Measurements from ENCODE around the gene ADCY10.
A peak's percentile ranks its signal among the peaks of the same experiment; 100 is the strongest.

The ADCY10 gene

DNA sequence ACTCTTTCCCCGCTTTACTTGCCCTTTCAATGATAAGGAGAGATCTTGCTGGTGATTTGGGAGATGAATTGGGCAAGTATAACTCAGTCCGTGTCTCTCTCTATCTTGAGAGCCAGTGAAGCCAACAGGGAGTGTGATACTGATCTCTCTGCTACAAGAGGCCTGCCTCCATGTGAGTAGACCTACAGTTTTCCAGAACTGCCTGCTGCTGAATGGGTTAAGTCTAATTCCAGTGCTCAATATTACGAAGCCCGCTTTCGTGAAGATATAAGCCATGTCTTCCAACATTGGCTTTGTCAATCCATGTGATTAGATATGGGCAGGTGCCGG is 92.6 kb downstream of the ADCY10 start:
- peaks cover 14% of the 10 kb centered on the region for H3K4me1 ChIP-seq (ENCODE audit: low read depth, poor library complexity, severe bottlenecking)
- no peaks in the 10 kb centered on the region for H3K36me3 ChIP-seq (ENCODE audit: insufficient read depth)
- no peak overlapping the region for H3K4me2 ChIP-seq
- no peaks in the 10 kb centered on the region for H4K20me1 ChIP-seq (ENCODE audit: insufficient read depth)
- no peaks in the 10 kb centered on the region for H3K79me2 ChIP-seq (ENCODE audit: insufficient read depth, low read depth)
- H3K4me3 ChIP-seq (IDR thresholded peaks at IDR 0.05; ENCODE audit: insufficient read depth, low read depth, low read length), result no peak overlapping the region
- TF ChIP-seq, protein P1, sequence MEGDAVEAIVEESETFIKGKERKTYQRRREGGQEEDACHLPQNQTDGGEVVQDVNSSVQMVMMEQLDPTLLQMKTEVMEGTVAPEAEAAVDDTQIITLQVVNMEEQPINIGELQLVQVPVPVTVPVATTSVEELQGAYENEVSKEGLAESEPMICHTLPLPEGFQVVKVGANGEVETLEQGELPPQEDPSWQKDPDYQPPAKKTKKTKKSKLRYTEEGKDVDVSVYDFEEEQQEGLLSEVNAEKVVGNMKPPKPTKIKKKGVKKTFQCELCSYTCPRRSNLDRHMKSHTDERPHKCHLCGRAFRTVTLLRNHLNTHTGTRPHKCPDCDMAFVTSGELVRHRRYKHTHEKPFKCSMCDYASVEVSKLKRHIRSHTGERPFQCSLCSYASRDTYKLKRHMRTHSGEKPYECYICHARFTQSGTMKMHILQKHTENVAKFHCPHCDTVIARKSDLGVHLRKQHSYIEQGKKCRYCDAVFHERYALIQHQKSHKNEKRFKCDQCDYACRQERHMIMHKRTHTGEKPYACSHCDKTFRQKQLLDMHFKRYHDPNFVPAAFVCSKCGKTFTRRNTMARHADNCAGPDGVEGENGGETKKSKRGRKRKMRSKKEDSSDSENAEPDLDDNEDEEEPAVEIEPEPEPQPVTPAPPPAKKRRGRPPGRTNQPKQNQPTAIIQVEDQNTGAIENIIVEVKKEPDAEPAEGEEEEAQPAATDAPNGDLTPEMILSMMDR (conservative IDR thresholded peaks at IDR 0.05; ENCODE audit: low read depth, low read length), result no peak
- H3K27me3 ChIP-seq (ENCODE audit: insufficient read depth, low read depth), result no peaks in the 10 kb centered on the region
- H3K9ac ChIP-seq, result no peak overlapping the region
- no peak overlapping the region for H3K27ac ChIP-seq
- H2AFZ ChIP-seq (ENCODE audit: low read depth), result no peak overlapping the region

GRCh38 chr1:167820684-167821355 is 93.1 kb downstream of the ADCY10 start:
- Histone ChIP-seq H3K27me3 (ENCODE audit: insufficient read depth, low read depth) (no peaks in the 10 kb centered on the region), H3K79me2 (ENCODE audit: insufficient read depth, low read depth) (no peaks in the 10 kb centered on the region), H3K4me3 (IDR thresholded peaks at IDR 0.05; ENCODE audit: insufficient read depth, low read depth, low read length) (no peak overlapping the region), H3K4me1 (ENCODE audit: low read depth, poor library complexity, severe bottlenecking) (peaks cover 9% of the 10 kb centered on the region), H2AFZ (ENCODE audit: low read depth) (0 out of 2 replicates have a peak overlapping the region, but pooled peaks have one; percentile 78), H3K27ac (no peak overlapping the region), H3K4me2 (no peak overlapping the region), H3K9ac (no peak overlapping the region), H3K36me3 (ENCODE audit: insufficient read depth) (no peaks in the 10 kb centered on the region), H4K20me1 (ENCODE audit: insufficient read depth) (no peaks in the 10 kb centered on the region)
- TF ChIP-seq, protein P1 (conservative IDR thresholded peaks at IDR 0.05; ENCODE audit: low read depth, low read length), result no peak

DNA sequence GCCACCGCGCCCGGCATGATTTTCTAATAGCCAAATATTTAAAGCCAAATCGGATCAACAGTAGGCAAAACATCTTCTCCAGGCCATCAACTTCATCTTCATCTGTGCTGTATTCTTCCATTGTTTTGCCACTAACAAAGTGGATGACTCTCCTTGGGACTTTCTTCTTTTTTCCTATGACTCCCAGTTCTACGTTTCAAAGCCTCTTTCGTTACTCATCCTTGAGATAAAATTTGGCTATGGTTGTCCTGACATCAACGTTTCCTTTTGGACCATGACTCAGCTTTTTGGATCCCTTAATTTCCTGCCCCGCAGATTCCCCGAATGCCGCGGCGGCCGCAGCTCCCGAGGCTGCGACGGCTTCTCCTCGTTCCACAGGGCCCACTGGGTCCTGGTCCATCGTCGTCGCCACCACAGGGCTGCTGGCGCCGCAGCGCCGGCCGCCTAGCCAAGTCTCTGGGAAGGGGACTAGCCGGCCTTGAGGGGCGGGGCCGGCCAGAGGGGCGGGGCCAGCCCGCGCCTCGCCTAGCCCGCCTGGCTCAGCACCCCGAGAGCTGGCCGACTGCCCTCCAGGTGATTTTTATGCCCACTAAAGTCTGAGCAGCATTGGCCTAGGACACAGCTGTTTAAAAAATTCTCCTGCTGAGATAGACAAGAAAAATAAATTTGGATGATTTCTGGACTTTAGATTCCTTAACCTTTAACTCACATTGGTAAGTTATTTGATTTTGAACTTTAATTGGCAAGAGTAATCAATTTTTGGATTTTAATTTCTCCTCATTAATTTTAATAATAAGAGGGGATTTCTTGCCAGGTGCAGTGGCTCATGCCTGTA is 93.9 kb downstream of the ADCY10 start:
- Histone ChIP-seq H3K9ac (peak overlapping the region; percentile 71), H3K79me2 (ENCODE audit: insufficient read depth, low read depth) (no peaks in the 10 kb centered on the region), H3K4me1 (ENCODE audit: low read depth, poor library complexity, severe bottlenecking) (peaks cover 4% of the 10 kb centered on the region), H3K27me3 (ENCODE audit: insufficient read depth, low read depth) (no peaks in the 10 kb centered on the region), H3K4me3 (IDR thresholded peaks at IDR 0.05; ENCODE audit: insufficient read depth, low read depth, low read length) (peak overlapping the region; percentile 79), H3K27ac (peak overlapping the region; percentile 44), H3K36me3 (ENCODE audit: insufficient read depth) (no peaks in the 10 kb centered on the region), H4K20me1 (ENCODE audit: insufficient read depth) (no peaks in the 10 kb centered on the region), H3K4me2 (peak overlapping the region; percentile 38), H2AFZ (ENCODE audit: low read depth) (peak overlapping the region; percentile 78)
- TF ChIP-seq, protein P1 (conservative IDR thresholded peaks at IDR 0.05; ENCODE audit: low read depth, low read length), result no peak

- Histone ChIP-seq H4K20me1 (ENCODE audit: insufficient read depth) (no peaks in the 10 kb centered on the region), H3K79me2 (ENCODE audit: insufficient read depth, low read depth) (no peaks in the 10 kb centered on the region), H3K4me1 (ENCODE audit: low read depth, poor library complexity, severe bottlenecking) (no peaks in the 10 kb centered on the region), H3K27ac (no peak overlapping the region), H3K27me3 (ENCODE audit: insufficient read depth, low read depth) (no peaks in the 10 kb centered on the region), H3K4me3 (IDR thresholded peaks at IDR 0.05; ENCODE audit: insufficient read depth, low read depth, low read length) (no peak overlapping the region), H3K36me3 (ENCODE audit: insufficient read depth) (no peaks in the 10 kb centered on the region), H2AFZ (ENCODE audit: low read depth) (no peak overlapping the region), H3K9ac (no peak overlapping the region), H3K4me2 (no peak overlapping the region)
- TF ChIP-seq, protein P1 (conservative IDR thresholded peaks at IDR 0.05; ENCODE audit: low read depth, low read length), result no peak
Observed at GRCh38 chr1:167815650-167816049, 98.3 kb downstream of the ADCY10 start.
